Panc1 (cell line): ENCODE data around the gene PLCH2. TPM values are rescaled to one million over a fixed set of nuclear protein-coding genes. Genes with fewer than 3 reads are reported as not detected.

ENCODE experiments used
- ATAC-seq: fragments of 200-7000 bp; cut with Tn5 transposase; 2 replicates; pipeline ENCODE4 v1.9.1; 2020; ENCODE audit warnings: mild to moderate bottlenecking, moderate library complexity
- BruUV-seq: library from RNA; stranded (reverse); fragments of 400-500 nt; replicated peaks from 2 replicates; lab custom pipeline; 2021; lab: Mats Ljungman, UMichigan
- CTCF ChIA-PET: fragments of 300-600 bp; sonication (Branson Sonifier 250); formaldehyde crosslinking; loops from one replicate; lab custom pipeline; 2022; ENCODE audit warnings: antibody characterized with exemption; lab: Charles Lee
- POLR2A ChIA-PET: fragments of 300-600 bp; sonication (Branson Sonifier 250); formaldehyde crosslinking; loops from one replicate; lab custom pipeline; 2022; ENCODE audit warnings: antibody characterized with exemption; lab: Charles Lee
- DNase-seq: peaks from one replicate; pipeline ENCODE4 v3.0.0-alpha.2; 2010; ENCODE audit warnings: low read depth, low spot score
- H3K27ac ChIP-seq: 2 replicates; pipeline ENCODE4 v1.5.1; 2011; ENCODE audit warnings: mild to moderate bottlenecking, low read length, inconsistent platforms
- H3K27me3 ChIP-seq: fragments of 200-500 bp; sonication (Bioruptor generic); 2 replicates; pipeline ENCODE4 v1.6.0; 2014; ENCODE audit warnings: low read length, inconsistent platforms; ENCODE audit not compliant: control insufficient read depth, insufficient read depth
- H3K36me3 ChIP-seq: fragments of 200-500 bp; sonication (Bioruptor generic); 2 replicates; pipeline ENCODE4 v1.5.1; 2014; ENCODE audit warnings: inconsistent platforms, mild to moderate bottlenecking, low read length, moderate library complexity; ENCODE audit not compliant: control insufficient read depth, insufficient read depth
- H3K4me1 ChIP-seq: 2 replicates; pipeline ENCODE4 v1.5.1; 2011; ENCODE audit warnings: inconsistent platforms, mild to moderate bottlenecking, low read length, moderate library complexity; ENCODE audit not compliant: control insufficient read depth, insufficient read depth
- H3K4me3 ChIP-seq, 2 experiments: 2 replicates each; pipeline ENCODE4 v1.5.1; 2011 to 2012; ENCODE audit warnings: low read depth in 2 of 2, low read length in 2 of 2, mild to moderate bottlenecking in 2 of 2, inconsistent platforms in 1 of 2, moderate library complexity in 1 of 2
- H3K9me3 ChIP-seq: fragments of 200-500 bp; sonication (Bioruptor generic); 2 replicates; pipeline ENCODE4 v1.5.1; 2014; ENCODE audit warnings: low read depth, mild to moderate bottlenecking, inconsistent platforms, low read length, moderate library complexity; ENCODE audit not compliant: control insufficient read depth, insufficient read depth
- POLR2AphosphoS5 ChIP-seq: IDR thresholded peaks from 2 replicates; pipeline ENCODE4 v1.6.1; 2012; ENCODE audit warnings: mild to moderate bottlenecking, low read depth, low read length, moderate library complexity
- REST ChIP-seq, 2 experiments: IDR thresholded peaks; 2 replicates each; pipeline ENCODE4 v1.6.1; 2011 to 2012; ENCODE audit warnings: low read depth in 2 of 2, control low read depth in 1 of 2, low read length in 1 of 2, mild to moderate bottlenecking in 1 of 2, moderate library complexity in 1 of 2; ENCODE audit not compliant: insufficient read depth in 1 of 2
- SIN3A ChIP-seq: IDR thresholded peaks from 2 replicates; pipeline ENCODE4 v1.6.1; 2012; ENCODE audit warnings: low read depth, mild to moderate bottlenecking, low read length, moderate library complexity, borderline replicate concordance; ENCODE audit not compliant: insufficient read depth
- TCF7L2 ChIP-seq: IDR thresholded peaks from 2 replicates; pipeline ENCODE4 v1.6.1; 2011; ENCODE audit warnings: mild to moderate bottlenecking, low read depth, low read length, inconsistent platforms
- in situ Hi-C: cut with HindIII; loops from 2 replicates; pipeline ENCODE4 v1.10.0; 2016; ENCODE audit warnings: low sequenced_read_pairs, low pct_unique_long_range_greater_than_20kb
- intact Hi-C: fragments of 100-400 bp; cut with micrococcal nuclease; formaldehyde crosslinking; loops from one replicate; pipeline ENCODE4 v1.10.0; 2022; ENCODE audit not compliant: unreplicated experiment
- total RNA-seq: library from RNA; stranded (reverse); gene quantifications from one replicate; pipeline ENCODE4 v1.2.1, GENCODE V29; 2021; ENCODE audit not compliant: unreplicated experiment
- TF ChIP-seq, protein P1 (sequence below): fragments of 450-650 bp; IDR thresholded peaks from 2 replicates; pipeline ENCODE4 v1.5.1; 2017; ENCODE audit warnings: mild to moderate bottlenecking

PLCH2 gene
- total RNA-seq, 1 experiment from 2014 or later: 41.2 TPM

GRCh38 chr1:2468041-2468472 is 8.0 kb upstream of the PLCH2 start:
- Histone ChIP-seq H3K27ac (peak overlapping the region; percentile 71; the same call in 1 of the 2 replicates), H3K4me3 (peak overlapping the region; percentile 51 to 67), H3K36me3 (no peaks in the 10 kb centered on the region), H3K9me3 (no peaks in the 10 kb centered on the region), H3K4me1 (peaks cover 91% of the 10 kb centered on the region), H3K27me3 (no peaks in the 10 kb centered on the region)
- BruUV-seq: no TSS peak
- intact Hi-C loops: loop anchor here (10.0 kb wide), 1 partner anchor 77 kb away; no protein-coding TSS in a partner anchor
- ATAC-seq: peak; percentile 11
- in situ Hi-C loops: no loop called here
- TF ChIP-seq REST (IDR thresholded peaks at IDR 0.05; ENCODE audit: insufficient read depth in 1 of 2, low read depth in 2 of 2, low read length in 1 of 2): peak; percentile 99
- TF ChIP-seq TCF7L2: no peak
- no peak for TF ChIP-seq POLR2AphosphoS5
- peak; percentile 80 for TF ChIP-seq SIN3A
- TF ChIP-seq, protein P1, sequence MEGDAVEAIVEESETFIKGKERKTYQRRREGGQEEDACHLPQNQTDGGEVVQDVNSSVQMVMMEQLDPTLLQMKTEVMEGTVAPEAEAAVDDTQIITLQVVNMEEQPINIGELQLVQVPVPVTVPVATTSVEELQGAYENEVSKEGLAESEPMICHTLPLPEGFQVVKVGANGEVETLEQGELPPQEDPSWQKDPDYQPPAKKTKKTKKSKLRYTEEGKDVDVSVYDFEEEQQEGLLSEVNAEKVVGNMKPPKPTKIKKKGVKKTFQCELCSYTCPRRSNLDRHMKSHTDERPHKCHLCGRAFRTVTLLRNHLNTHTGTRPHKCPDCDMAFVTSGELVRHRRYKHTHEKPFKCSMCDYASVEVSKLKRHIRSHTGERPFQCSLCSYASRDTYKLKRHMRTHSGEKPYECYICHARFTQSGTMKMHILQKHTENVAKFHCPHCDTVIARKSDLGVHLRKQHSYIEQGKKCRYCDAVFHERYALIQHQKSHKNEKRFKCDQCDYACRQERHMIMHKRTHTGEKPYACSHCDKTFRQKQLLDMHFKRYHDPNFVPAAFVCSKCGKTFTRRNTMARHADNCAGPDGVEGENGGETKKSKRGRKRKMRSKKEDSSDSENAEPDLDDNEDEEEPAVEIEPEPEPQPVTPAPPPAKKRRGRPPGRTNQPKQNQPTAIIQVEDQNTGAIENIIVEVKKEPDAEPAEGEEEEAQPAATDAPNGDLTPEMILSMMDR: no peak
- ChIA-PET CTCF (no interaction called here), POLR2A (no interaction called here)
- DNase-seq: no peak

DNA sequence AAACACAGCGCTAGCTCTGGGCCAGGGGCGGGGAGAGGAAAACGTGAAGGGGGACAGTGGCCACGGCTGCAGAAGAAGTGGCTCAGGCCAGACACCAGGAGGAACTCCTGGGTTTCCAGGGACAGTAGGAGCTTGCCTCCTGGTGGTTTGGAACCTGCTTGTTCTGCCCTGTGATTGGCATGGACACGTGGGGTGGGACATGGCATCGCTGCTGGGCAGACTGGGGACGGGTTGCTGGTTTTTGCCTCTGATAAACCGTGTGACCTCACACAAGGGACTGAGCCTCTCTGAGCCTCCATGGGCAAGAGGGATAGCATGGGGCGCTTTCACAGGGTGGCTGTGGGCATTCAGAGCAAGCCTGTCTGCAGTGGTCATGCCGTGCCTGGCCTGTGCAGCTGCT is 7.5 kb upstream of the PLCH2 start:
- in situ Hi-C loops (no loop called here), intact Hi-C loops (loop anchor here (10.0 kb wide), 1 partner anchor 76 kb away; no protein-coding TSS in a partner anchor)
- ATAC-seq (peak; percentile 20), DNase-seq (no peak)
- Histone ChIP-seq H3K36me3 (no peaks in the 10 kb centered on the region), H3K4me1 (peaks cover 91% of the 10 kb centered on the region), H3K27me3 (no peaks in the 10 kb centered on the region), H3K9me3 (no peaks in the 10 kb centered on the region), H3K27ac (peak overlapping the region; percentile 71), H3K4me3 (peak overlapping the region; percentile 51 to 67)
- POLR2A ChIA-PET: no interaction called here
- CTCF ChIA-PET: interaction anchor here (0.6 kb wide), 1 partner anchor 42 kb away, joined by 3 read pairs; no protein-coding TSS in a partner anchor
- BruUV-seq: no TSS peak
- TF ChIP-seq POLR2AphosphoS5: no peak
- no peak for TF ChIP-seq SIN3A
- TF ChIP-seq REST (IDR thresholded peaks at IDR 0.05; ENCODE audit: insufficient read depth in 1 of 2, low read depth in 2 of 2, low read length in 1 of 2): no peak
- TF ChIP-seq, protein P1: no peak; the same call in 1 of the 2 replicates
- TF ChIP-seq TCF7L2: no peak
